Umbilical cord (tissue), 2 donors: ENCODE data around the gene KNSTRN. TPM values are rescaled to one million over a fixed set of nuclear protein-coding genes. Genes with fewer than 3 reads are reported as not detected.

Source experiments
- DNase-seq: peaks from one replicate; pipeline ENCODE4 v3.0.0-alpha.2; 2015; ENCODE audit warnings: low spot score
- total RNA-seq: library from RNA; depleted of rRNA; stranded (reverse); fragments of >200 nt; gene quantifications from one replicate; pipeline ENCODE4 v1.2.3, GENCODE V29; 2014; ENCODE audit warnings: low replicate concordance; ENCODE audit not compliant: insufficient read depth

KNSTRN gene
- total RNA-seq, 1 donor from 2014 or later: 13.5 TPM

DNA sequence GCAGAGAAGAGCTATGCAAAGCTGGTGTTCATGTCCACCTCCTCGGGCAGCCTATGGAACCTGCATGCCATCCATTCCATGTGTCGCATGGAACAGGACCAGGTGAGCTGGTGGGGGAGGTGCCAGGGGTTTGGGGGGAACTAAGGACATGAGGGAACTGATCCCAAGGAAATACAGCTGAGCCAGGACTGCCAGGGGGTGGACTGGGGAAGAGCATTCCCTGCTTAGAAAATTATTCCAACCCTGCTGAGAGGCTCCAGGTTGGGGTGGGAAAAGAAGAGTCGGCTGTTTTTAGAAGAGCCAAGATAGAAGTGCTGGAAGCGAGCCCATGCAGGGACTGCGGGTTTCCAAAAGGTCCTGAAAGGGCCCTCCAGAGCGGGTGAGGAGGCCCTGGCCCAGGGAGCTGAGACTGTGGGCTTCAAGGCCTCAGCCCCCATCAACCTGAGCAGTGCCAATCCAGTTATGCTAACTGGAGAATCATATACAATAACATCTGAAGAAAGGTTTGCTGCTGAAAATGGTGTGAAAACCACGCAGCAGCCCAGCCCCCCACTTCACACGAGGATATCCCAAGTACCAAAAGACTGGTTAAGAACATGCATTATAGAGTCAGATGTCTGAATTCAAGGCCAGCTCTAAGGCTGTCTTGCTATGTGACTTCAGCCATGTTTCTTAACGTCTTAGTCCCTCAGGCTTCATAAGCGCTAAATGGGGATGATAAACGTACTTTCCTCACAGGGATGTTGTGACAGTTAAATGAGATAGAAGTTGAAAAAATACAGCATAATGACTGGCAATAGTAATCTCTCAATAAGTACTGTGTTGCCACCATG is 16.7 kb upstream of the KNSTRN start:
- DNase-seq: no peak

DNA sequence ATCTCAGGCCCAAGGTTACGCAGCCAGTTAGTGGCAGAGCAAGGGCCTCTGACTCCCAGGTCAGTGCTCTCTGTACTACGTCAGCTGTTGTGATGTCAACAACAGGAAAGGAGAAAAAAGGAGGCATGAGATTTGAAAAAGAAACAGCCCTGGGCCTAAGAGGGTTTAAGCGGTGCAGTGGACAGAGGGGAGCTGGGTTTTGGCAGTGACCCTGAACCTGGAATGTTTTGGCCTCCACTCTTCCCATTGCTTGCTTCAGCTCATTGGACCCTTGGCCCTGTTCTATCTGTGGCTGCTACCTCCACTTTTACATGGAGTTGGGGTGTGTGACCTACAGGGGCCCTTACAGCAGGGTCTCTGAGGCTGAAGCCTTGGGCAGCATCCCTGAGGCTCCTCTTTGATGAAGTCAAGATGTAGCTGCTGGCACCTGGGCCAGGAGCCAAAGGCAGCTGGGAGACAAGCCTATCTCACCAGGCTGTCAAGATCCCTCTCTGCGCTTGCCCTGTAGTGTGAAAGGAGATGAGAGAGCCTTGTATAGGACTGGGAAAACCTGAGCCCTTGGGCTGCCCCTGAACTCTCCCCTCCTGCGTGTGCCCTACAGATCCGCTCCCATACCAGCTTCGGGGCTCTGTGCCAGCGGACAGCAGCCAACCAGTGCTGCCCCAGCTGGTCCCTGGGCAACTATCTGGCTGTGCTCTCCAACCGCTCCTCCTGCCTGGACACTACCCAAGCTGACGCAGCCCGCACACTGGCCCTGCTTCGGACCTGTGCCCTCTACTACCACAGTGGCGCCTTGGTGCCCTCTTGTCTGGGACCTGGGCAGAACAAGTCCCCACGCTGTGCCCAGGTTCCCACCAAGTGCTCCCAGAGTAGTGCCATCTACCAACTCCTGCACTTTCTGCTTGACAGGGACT is 15.8 kb upstream of the KNSTRN start:
- peak; percentile 28 for DNase-seq

DNA sequence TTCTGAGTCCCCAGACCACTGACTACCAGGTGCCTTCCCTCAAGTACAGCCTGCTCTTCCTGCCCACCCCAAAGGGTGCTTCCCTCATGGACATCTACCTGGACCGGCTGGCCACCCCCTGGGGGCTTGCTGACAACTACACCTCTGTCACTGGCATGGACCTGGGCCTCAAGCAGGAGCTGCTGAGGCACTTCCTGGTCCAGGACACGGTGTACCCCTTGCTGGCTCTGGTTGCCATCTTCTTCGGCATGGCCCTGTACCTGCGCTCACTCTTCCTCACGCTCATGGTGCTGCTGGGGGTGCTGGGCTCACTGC is 15.2 kb upstream of the KNSTRN start:
- DNase-seq: no peak

DNA sequence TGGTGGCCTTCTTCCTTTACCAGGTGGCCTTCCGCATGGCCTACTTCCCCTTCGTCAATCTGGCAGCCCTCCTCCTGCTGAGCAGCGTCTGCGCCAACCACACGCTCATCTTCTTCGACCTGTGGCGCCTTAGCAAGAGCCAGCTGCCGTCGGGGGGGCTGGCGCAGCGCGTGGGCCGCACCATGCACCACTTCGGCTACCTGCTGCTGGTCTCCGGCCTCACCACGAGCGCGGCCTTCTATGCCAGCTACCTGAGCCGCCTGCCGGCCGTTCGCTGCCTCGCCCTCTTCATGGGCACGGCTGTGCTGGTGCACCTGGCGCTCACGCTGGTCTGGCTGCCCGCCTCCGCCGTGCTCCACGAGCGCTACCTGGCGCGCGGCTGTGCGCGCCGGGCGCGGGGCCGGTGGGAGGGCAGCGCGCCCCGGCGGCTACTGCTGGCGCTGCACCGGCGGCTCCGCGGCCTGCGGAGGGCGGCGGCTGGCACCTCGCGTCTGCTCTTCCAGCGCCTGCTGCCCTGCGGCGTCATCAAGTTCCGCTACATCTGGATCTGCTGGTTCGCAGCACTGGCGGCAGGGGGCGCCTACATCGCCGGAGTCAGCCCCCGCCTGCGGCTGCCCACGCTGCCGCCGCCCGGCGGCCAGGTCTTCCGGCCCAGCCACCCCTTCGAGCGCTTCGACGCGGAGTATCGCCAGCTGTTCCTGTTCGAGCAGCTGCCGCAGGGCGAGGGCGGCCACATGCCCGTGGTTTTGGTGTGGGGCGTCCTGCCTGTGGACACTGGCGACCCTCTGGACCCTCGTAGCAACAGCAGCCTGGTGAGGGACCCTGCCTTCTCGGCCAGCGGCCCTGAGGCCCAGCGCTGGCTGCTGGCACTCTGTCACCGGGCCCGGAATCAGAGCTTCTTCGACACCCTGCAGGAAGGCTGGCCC is 14.6 kb upstream of the KNSTRN start:
- DNase-seq: peak; percentile 86

DNA sequence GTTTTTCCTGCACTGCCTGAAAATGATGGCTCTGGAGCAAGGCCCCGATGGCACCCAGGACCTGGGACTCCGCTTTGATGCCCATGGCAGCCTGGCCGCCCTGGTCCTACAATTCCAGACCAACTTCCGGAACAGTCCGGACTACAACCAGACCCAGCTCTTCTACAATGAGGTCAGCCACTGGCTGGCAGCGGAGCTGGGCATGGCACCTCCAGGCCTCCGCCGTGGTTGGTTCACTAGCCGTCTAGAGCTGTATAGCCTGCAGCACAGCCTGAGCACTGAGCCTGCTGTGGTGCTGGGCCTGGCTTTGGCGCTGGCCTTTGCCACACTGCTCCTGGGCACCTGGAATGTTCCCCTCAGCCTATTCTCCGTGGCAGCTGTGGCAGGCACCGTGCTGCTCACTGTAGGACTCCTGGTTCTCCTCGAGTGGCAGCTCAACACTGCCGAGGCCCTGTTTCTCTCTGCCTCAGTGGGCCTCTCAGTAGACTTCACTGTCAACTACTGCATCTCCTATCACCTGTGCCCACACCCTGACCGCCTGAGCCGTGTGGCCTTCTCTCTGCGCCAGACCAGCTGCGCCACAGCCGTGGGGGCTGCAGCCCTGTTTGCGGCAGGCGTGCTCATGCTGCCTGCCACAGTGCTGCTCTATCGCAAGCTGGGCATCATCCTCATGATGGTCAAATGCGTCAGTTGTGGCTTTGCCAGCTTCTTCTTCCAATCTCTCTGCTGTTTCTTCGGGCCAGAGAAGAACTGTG is 13.6 kb upstream of the KNSTRN start:
- no peak for DNase-seq

DNA sequence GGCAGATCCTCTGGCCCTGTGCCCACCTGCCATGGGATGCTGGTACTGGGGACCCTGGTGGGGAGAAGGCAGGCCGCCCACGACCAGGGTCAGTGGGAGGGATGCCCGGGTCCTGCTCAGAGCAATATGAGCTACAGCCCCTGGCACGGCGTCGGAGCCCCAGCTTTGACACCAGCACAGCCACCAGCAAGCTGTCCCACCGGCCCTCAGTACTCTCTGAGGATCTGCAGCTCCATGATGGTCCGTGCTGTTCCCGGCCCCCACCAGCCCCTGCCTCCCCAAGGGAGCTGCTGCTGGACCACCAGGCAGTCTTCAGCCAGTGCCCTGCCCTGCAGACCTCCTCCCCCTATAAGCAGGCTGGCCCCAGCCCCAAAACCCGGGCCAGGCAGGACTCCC is 13.0 kb upstream of the KNSTRN start:
- no peak for DNase-seq

DNA sequence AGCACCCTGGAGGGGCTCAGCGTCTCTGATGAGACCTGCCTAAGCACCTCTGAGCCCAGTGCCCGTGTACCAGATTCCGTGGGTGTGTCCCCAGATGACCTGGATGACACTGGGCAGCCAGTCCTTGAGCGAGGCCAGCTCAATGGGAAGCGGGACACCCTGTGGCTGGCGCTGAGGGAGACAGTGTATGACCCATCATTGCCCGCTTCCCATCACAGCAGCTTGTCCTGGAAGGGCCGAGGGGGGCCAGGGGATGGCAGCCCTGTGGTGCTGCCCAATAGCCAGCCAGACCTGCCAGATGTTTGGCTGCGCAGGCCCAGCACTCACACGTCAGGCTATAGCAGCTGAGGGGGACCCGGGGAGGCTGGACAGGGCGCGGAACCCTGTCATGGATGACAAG is 12.6 kb upstream of the KNSTRN start:
- DNase-seq: no peak

DNA sequence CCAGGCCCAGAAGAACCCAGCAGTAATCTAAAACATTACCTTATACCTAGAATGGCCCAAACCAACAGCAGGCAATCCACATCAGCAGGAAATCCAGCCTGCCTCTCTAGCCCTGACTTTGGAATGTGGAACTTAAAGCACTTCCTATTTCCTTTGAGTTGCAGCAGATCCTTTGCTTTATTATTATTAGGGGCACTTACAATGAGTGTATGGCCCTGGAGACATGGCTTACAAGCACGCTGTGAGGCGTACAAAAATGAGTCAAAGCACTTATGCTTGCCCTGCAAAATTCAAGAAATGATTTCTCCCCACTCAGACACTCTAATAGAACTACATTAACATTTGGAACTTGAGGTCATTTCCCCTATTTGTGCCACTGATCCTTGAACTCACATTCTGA is 9.5 kb upstream of the KNSTRN start:
- DNase-seq: no peak

DNA sequence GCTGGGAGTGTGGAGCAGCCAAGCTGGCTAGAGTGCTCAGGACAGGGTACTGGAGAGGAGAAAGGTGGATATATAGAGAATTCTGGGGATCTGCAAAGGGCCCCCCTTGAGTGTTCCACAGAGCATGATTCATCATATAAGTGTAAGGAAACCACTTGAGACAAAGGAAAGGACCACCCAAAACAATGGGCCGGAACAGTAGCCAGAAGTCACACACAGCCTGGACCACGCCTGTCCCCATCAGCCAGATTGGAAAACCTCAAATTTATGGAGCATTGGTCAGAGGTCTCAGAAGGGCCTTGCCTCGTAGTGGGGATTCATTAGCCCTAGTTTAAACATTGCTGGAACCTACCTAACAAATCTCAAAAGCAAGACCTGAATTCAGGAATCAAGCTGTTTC is 4.9 kb upstream of the KNSTRN start:
- no peak for DNase-seq

DNA sequence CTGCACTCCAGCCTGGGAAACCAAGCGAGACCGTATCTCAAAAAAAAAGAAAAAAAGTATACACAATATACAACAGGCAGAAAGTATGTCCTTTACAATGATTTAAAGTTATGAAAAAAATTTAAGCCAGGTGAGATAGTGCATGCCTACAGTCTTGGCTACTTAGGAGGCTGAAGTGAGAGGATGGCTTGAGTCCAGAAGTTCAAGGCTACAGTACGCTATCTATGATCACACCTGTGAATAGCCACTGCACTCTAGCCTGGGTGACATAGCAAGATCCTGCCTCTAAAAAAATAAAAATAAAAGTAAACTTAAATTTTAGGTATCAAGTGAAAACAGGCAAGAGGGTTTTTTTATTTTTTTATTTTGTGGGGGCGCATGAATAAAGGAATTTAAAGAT is 3.1 kb upstream of the KNSTRN start:
- DNase-seq: no peak

DNA sequence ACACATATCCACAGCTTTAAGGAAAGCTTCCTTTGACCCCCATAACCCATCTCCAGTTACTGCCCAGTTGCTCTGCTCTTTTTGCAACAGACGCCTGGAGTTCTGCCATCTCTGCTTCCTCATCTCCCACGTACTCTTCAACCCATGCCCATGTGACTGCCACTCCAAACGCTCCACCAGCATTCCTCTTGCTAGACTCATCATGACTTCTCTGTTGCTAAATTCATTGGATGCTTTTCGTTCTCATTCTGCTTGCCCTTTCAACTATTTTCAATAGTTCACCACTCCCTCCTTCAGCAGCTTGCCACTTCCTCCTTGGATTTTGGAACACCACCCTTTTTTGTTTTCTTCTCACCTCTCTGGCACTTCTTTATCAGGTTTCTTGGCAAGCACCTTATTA is 2.7 kb upstream of the KNSTRN start:
- DNase-seq: peak; percentile 94

DNA sequence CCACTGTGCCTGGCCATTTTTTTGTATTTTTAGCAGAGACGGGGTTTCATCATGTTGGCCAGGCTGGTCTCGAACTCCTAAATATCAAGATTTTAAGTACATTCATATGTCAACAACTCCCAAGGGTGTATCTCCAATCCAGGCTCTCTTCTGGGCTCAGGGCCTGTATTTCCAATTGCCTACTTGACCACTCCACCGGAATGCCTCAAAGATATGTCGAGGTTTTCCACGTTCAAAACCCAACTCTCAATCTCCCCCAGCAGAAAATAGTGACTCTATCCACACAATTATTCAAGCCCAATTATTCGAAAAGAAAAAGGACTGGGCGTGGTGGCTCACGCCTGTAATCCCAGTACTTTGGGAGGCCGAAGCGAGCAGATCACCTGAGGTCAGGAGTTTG is 1.9 kb upstream of the KNSTRN start:
- no peak for DNase-seq

DNA sequence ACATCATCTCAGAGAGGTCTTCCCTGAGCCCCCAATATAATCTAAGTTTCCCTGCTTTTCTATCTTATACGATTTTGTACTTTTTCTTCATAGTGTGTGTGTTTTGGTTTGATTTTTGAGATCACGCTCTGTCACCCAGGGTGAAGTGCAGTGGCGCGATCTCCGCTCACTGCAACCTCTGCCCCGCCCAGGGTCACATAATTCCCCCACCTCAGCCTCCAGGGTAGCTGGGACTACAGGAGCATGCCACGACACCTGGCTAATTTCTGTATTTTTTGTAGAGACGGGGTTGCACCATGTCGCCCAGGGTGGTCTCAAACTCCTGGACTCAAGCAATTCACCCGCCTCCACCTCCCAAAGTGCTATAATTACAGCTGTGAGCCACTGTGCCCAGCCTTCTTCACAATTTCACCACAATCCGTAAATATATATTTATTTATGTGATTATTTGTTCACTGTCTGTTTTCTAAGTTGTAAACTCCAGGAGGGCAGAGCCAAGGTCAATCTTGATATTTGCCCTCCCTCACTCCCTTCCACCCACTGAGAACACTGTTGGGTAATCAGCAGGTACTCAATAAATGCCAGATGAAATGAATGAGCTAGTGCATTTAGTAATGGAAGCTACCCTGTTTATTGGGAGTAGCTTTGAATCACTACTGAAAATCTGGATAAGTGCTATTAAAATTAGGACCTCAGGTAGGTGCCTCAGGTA is 547 bp upstream of the KNSTRN start:
- DNase-seq: no peak

DNA sequence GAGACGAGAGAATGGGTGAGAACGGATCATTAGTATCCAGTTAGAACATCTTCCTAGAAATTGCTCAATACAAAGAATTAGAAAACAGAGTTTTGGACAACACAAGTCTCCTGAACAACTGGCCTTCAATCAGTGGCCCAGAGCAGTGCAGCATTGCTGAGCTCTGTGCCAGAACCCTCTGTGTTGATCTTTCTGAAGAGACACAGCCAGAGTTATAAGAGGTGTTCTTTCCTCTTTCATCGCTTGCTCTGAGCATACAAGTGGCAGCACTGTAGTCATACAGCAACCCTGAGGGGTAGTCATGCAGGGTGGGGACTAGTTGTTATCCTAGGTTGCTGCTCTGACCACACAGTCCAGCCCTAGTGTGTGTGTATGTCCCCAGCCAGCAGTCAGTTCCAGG is 4.0 kb downstream of the KNSTRN start:
- DNase-seq: no peak

DNA sequence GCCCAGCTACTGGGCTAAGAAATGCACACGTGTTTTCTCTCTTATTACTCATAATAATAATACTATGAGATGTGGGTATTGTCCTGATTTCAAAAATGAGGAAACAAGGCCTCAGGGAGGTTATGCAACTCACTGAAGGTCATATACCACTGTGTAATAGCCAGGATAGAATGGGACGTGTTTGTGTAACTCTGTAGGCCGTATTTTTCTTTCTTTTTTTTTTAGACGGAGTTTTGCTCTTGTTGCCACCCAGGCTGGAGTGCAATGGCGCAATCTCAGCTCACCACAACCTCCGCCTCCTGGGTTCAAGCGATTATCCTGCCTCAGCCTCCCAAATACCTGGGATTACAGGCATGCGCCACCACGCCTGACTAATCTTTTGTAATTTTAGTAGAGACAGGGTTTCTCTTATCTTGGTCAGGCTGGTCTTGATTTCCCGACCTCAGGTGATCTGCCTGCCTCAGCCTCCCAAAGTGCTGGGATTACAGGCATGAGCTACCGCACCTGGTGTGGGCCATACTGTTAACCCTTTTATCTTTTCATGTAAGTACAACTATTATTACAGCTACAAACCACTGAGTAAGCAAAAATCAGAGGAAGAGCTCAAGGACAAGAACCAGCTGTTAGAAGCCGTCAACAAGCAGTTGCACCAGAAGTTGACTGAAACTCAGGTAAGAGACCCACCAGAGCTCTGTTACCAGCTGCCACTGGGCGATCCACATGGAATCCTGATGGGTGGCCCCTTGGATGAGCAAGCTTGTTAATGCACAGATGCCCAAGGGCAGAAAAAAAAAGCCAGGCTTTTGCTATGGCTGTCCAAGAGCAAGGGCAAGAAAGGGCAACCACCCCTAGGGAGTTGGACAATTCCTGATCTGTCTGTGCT is 6.7 kb downstream of the KNSTRN start:
- DNase-seq: no peak

DNA sequence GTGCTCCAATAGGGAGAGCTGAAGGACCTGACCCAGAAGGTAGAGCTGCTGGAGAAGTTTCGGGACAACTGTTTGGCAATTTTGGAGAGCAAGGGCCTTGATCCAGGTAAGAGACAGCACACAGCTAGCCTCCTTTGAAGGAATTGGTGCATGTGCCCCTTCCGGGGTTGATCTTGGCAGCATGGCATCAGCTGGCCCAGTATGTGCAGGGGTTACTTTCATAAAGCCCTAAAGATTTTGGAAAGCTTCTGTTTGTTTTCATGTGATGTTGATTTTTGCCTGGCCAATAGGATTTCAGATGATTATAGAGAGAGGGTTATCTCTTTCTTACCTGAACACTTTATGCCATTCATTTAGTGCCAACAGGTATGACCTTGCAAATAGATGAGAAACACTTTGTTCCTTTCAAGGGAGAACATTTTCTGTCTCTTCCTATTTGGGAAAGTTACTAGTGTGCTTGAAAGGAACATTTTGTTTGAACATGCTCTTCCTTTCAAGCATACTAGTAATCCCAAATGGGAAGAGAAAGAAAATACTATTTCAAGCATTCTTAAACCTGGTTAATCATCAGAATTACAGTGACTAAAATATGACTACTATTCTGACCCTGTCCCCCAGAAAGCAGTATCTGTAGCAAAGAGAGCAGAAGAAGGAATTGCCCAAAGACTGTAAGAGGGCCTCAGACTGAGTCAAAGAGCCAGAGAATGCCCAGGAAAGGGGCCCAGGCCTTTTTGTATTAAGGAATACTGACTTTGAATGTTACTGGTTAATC is 7.5 kb downstream of the KNSTRN start:
- DNase-seq: no peak

DNA sequence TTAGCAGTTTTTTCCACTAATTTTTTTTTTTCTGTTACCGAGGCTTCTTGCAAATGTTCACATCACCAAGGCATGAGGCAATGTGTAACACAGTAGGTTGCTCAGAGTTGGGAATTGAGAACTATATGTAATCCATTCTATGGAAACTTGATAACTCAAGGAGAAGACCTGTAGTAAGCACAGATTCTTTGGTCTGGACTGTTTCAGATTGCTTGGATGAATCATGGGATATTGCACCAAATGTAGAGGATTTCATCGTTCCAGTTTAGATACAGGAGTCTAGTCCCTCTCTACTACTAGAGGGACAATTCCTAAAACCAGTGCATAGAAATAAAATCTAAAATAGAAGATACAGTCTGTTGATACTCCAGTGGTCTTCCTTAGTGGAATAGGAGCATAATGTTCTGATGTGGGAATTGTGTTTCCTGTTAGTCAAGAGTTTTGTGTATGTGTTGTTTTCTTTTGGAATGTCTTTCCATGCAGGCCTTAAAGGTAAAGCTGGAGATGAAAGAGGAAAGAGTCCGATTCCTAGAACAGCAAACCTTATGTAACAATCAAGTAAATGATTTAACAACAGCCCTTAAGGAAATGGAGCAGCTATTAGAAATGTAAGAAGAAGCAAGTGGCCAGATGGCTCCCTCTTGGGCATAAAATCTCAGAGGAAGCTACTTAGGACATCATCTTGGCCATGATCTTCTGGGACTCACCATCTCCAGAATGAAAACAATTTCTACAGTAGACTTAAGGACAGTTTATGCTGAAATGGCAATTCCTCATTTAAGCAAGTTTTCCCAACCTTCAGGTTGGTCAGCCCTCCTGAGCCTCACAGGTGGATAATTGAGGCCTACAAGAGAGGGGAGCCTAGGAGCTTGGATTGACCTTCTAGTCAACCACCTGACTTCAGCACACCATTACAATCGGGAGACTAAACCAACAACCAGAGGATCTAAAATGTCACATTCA is 10.7 kb downstream of the KNSTRN start:
- no peak for DNase-seq
